Activated naive CD4-positive, alpha-beta T cell treated with anti-CD3 and anti-CD28 coated beads for 36 hours (primary cell): ENCODE measurements around the gene ATG12. TPM values are rescaled to one million over a fixed set of nuclear protein-coding genes. Genes with fewer than 3 reads are reported as not detected.

ENCODE experiments used
- CTCF ChIA-PET: fragments of 350-600 bp; sonication (Branson Sonifier 250); formaldehyde crosslinking; loops from one replicate; lab custom pipeline; 2021; ENCODE audit warnings: antibody characterized with exemption; lab: Charles Lee
- DNase-seq: peaks from one replicate; pipeline ENCODE4 v3.0.0-alpha.2; 2020
- H3K27ac Mint-ChIP-seq: one replicate; pipeline ENCODE4 v1.8.0; 2021; ENCODE audit warnings: mild to moderate bottlenecking, mixed read lengths
- H3K27me3 Mint-ChIP-seq: one replicate; pipeline ENCODE4 v1.8.0; 2021; ENCODE audit warnings: low read depth, mixed read lengths
- H3K36me3 Mint-ChIP-seq: one replicate; pipeline ENCODE4 v1.8.0; 2021; ENCODE audit warnings: low read depth, mixed read lengths
- H3K4me1 Mint-ChIP-seq: one replicate; pipeline ENCODE4 v1.8.0; 2021; ENCODE audit warnings: low read depth, mixed read lengths
- H3K4me3 Mint-ChIP-seq: one replicate; pipeline ENCODE4 v1.8.0; 2021; ENCODE audit warnings: mild to moderate bottlenecking, moderate library complexity, mixed read lengths
- H3K9me3 Mint-ChIP-seq: one replicate; pipeline ENCODE4 v1.8.0; 2021; ENCODE audit warnings: mixed read lengths
- intact Hi-C: fragments of 100-400 bp; cut with micrococcal nuclease; formaldehyde crosslinking; loops from one replicate; pipeline ENCODE4 v1.15.1; 2023
- total RNA-seq, 2 experiments: library from RNA; stranded (reverse); gene quantifications; one replicate each; pipeline ENCODE4 v1.2.3, GENCODE V29; 2021

The ATG12 gene
- total RNA-seq, 2 experiments from 2014 or later = 39.1 to 41.3 TPM

- DNase-seq = no peak
- CTCF ChIA-PET = no interaction called here
- Mint-ChIP-seq H3K4me3 (no peak overlapping the region), H3K27ac (no peak overlapping the region), H3K36me3 (peaks cover 12% of the 10 kb centered on the region), H3K4me1 (peaks cover 19% of the 10 kb centered on the region), H3K9me3 (peaks cover 9% of the 10 kb centered on the region), H3K27me3 (no peaks in the 10 kb centered on the region)
- intact Hi-C loops = no loop called here
These were observed 16.4 kb upstream of the ATG12 start for GRCh38 chr5:115857626-115858349.

- CTCF ChIA-PET = no interaction called here
- DNase-seq = no peak
- no peak overlapping the region for H3K27ac Mint-ChIP-seq
- no peaks in the 10 kb centered on the region for H3K27me3 Mint-ChIP-seq
- peaks cover 9% of the 10 kb centered on the region for H3K9me3 Mint-ChIP-seq
- peaks cover 21% of the 10 kb centered on the region for H3K4me1 Mint-ChIP-seq
- no peak overlapping the region for H3K4me3 Mint-ChIP-seq
- intact Hi-C loops = no loop called here
- H3K36me3 Mint-ChIP-seq = peaks cover 10% of the 10 kb centered on the region
These were observed 15.7 kb upstream of the ATG12 start for GRCh38 chr5:115857057-115857479.

DNA sequence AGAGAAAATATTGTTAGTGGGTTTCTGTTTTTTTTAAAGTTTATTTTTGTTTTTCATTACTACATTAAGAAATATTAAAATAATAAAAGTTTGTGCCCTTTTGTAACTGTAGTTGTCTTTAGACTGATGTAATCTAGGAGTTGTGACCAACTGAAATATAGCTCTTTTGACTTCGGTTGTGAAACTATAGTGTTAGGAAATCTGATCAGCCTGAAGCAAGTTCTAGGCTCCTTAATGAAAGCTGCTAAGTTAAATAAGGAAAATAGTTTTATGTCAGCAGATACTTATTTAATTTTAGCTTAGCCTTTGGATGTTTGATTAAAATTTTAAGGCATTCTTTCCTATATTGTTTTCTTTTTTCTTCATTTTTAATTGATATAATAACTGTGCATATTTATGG lies 14.6 kb upstream of the ATG12 start:
- CTCF ChIA-PET = interaction anchor here (0.7 kb wide), 1 partner anchor 547 kb away, joined by 4 read pairs; no protein-coding TSS in a partner anchor
- peaks cover 9% of the 10 kb centered on the region for H3K9me3 Mint-ChIP-seq
- H3K4me1 Mint-ChIP-seq = peaks cover 26% of the 10 kb centered on the region
- intact Hi-C loops = no loop called here
- H3K27ac Mint-ChIP-seq = no peak overlapping the region
- no peak for DNase-seq
- no peak overlapping the region for H3K4me3 Mint-ChIP-seq
- no peaks in the 10 kb centered on the region for H3K27me3 Mint-ChIP-seq
- peaks cover 10% of the 10 kb centered on the region for H3K36me3 Mint-ChIP-seq

- intact Hi-C loops = no loop called here
- Mint-ChIP-seq H3K36me3 (peaks cover 10% of the 10 kb centered on the region), H3K4me1 (peaks cover 34% of the 10 kb centered on the region), H3K9me3 (peaks cover 9% of the 10 kb centered on the region), H3K27me3 (no peaks in the 10 kb centered on the region), H3K4me3 (no peak overlapping the region), H3K27ac (no peak overlapping the region)
- CTCF ChIA-PET = no interaction called here
- DNase-seq = no peak
These were observed 12.8 kb upstream of the ATG12 start for GRCh38 chr5:115854139-115854538.

GRCh38 chr5:115850744-115851416 lies 9.5 kb upstream of the ATG12 start:
- H3K27ac Mint-ChIP-seq = no peak overlapping the region
- H3K4me3 Mint-ChIP-seq = no peak overlapping the region
- peaks cover 9% of the 10 kb centered on the region for H3K9me3 Mint-ChIP-seq
- H3K4me1 Mint-ChIP-seq = peaks cover 19% of the 10 kb centered on the region
- no peaks in the 10 kb centered on the region for H3K27me3 Mint-ChIP-seq
- intact Hi-C loops = no loop called here
- no peak for DNase-seq
- peaks cover 10% of the 10 kb centered on the region for H3K36me3 Mint-ChIP-seq
- CTCF ChIA-PET = no interaction called here

- Mint-ChIP-seq H3K36me3 (peaks cover 10% of the 10 kb centered on the region), H3K9me3 (peaks cover 9% of the 10 kb centered on the region), H3K27ac (no peak overlapping the region), H3K4me3 (no peak overlapping the region), H3K4me1 (peaks cover 27% of the 10 kb centered on the region), H3K27me3 (no peaks in the 10 kb centered on the region)
- no peak for DNase-seq
- intact Hi-C loops = loop anchor here (10.0 kb wide), 1 partner anchor 365 kb away; no protein-coding TSS in a partner anchor
- CTCF ChIA-PET = interaction anchor here (1.1 to 2.1 kb wide), 3 partner anchors 11 to 214 kb away, joined by 3 to 5 read pairs (median 4); no protein-coding TSS in a partner anchor
These were observed 8.0 kb upstream of the ATG12 start for GRCh38 chr5:115849258-115849798.

DNA sequence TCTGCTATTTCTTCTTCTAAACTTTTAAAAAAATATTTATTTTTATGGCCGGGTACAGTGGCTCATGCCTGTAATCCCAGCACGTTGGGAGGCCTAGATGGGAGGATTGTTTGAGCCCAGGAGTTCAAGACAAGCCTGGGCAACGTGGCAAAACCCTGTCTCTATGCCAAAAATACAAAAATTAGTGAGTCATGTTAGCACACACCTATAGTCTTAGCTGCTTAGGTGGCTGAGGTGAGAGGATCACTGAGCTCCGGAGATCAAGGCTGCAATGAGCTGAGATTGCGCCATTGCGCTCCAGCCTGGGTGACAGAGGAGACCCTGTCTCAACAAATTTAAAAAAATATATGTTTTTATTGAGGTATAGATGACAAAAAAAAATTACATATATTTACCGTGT lies 5.9 kb upstream of the ATG12 start:
- intact Hi-C loops = loop anchor here (10.0 kb wide), 1 partner anchor 362 kb away; no protein-coding TSS in a partner anchor
- peaks cover 38% of the 10 kb centered on the region for H3K4me1 Mint-ChIP-seq
- no peaks in the 10 kb centered on the region for H3K27me3 Mint-ChIP-seq
- CTCF ChIA-PET = interaction anchor here (0.6 to 1.5 kb wide), 5 partner anchors 15 to 369 kb away, joined by 3 to 4 read pairs (median 3); no protein-coding TSS in a partner anchor
- no peaks in the 10 kb centered on the region for H3K9me3 Mint-ChIP-seq
- H3K27ac Mint-ChIP-seq = no peak overlapping the region
- H3K4me3 Mint-ChIP-seq = no peak overlapping the region
- no peak for DNase-seq
- H3K36me3 Mint-ChIP-seq = no peaks in the 10 kb centered on the region

DNA sequence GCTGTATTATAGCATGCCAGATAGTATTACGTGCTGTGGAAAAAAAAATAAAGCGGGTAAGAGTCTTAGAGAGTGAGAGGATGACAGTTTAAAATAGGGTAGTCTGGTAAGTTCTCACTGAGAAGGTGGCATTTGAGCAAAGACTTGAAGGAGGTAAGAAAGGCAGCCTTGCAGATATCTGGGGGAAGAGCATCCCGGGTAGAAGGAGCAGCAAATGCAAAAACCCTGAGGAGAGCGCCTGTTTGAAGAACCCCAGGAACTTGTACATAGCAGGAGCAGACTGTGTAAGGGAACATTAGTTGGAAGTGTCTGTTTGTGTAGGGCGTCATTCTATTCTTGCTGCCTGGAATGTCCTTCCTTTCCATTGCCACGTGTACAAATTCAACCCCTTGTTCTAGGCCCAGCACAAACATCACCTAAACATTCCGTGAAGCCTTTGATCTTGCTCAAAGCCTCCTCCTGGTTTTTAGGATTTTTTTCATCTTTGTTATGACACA lies 3.0 kb upstream of the ATG12 start:
- Mint-ChIP-seq H3K4me1 (peaks cover 35% of the 10 kb centered on the region), H3K27ac (no peak overlapping the region), H3K36me3 (no peaks in the 10 kb centered on the region), H3K27me3 (no peaks in the 10 kb centered on the region), H3K4me3 (no peak overlapping the region), H3K9me3 (no peaks in the 10 kb centered on the region)
- intact Hi-C loops = loop anchor here (10.0 kb wide), 1 partner anchor 360 kb away; no protein-coding TSS in a partner anchor
- no peak for DNase-seq
- CTCF ChIA-PET = no interaction called here

GRCh38 chr5:115843444-115844130 lies 2.2 kb upstream of the ATG12 start:
- H3K36me3 Mint-ChIP-seq = no peaks in the 10 kb centered on the region
- DNase-seq = no peak
- CTCF ChIA-PET = interaction anchor here (1.2 kb wide), 1 partner anchor 220 kb away, joined by 5 read pairs; no protein-coding TSS in a partner anchor
- intact Hi-C loops = loop anchor here (10.0 kb wide), 1 partner anchor 359 kb away; no protein-coding TSS in a partner anchor
- H3K9me3 Mint-ChIP-seq = no peaks in the 10 kb centered on the region
- no peak overlapping the region for H3K27ac Mint-ChIP-seq
- peak overlapping the region; percentile 96 for H3K4me3 Mint-ChIP-seq
- peaks cover 35% of the 10 kb centered on the region for H3K4me1 Mint-ChIP-seq
- no peaks in the 10 kb centered on the region for H3K27me3 Mint-ChIP-seq

- H3K27ac Mint-ChIP-seq = peak overlapping the region; percentile 75
- no peaks in the 10 kb centered on the region for H3K27me3 Mint-ChIP-seq
- intact Hi-C loops = loop anchor here (10.0 kb wide), 1 partner anchor 358 kb away; no protein-coding TSS in a partner anchor
- peaks cover 38% of the 10 kb centered on the region for H3K4me1 Mint-ChIP-seq
- no peak for DNase-seq
- H3K36me3 Mint-ChIP-seq = peaks cover under 1% of the 10 kb centered on the region
- CTCF ChIA-PET = interaction anchor here (1.2 kb wide), 1 partner anchor 219 kb away, joined by 5 read pairs; no protein-coding TSS in a partner anchor
- H3K9me3 Mint-ChIP-seq = no peaks in the 10 kb centered on the region
- H3K4me3 Mint-ChIP-seq = peak overlapping the region; percentile 96
These were observed 1.6 kb upstream of the ATG12 start for GRCh38 chr5:115842952-115843351.

DNA sequence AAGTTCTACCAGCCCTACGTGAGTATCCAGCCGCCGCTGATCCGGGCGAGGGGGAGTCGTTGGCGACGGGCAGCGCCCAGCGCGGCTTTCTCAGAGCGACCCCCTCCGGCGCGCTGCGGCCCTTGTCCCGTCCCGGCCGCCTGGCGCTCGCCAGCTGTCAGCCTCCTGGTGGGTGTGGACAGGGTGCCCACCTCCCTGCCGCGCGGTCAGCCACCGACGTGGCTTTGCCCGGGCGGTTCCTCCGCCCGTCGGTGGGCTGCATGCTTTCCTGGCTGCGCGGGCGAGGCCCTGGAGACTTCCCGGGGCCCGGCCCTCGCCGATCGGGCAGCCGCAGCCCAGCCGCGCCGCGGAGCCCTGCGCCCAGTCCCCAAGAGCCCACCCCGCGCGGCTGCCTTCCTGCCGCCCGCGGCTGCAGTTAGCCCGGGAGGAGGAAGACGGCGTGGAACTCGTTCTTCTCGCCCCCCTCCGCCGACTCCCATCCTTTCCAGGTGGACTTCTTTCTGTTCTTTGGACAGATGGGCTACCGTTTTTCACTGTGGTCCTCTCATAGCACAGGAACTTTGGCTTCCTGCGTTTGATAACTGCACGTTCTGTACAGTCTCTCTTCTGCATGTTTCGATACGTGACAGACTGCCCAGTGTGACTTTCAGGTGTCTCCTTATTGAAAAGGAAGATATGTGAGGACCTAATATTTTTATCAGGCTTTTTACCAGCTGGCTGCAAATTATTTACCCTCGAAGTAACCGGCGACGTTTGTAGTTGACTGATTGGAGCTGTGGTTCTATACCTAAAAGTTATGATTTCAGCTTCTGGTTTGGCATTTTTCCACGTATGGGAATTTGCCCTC lies 947 bp upstream of the ATG12 start:
- no peaks in the 10 kb centered on the region for H3K27me3 Mint-ChIP-seq
- peaks cover 42% of the 10 kb centered on the region for H3K4me1 Mint-ChIP-seq
- peak overlapping the region; percentile 96 for H3K4me3 Mint-ChIP-seq
- intact Hi-C loops = loop anchor here (10.0 kb wide), 1 partner anchor 358 kb away; no protein-coding TSS in a partner anchor
- H3K36me3 Mint-ChIP-seq = peaks cover 6% of the 10 kb centered on the region
- CTCF ChIA-PET = no interaction called here
- peak; percentile 18 for DNase-seq
- peak overlapping the region; percentile 75 for H3K27ac Mint-ChIP-seq
- no peaks in the 10 kb centered on the region for H3K9me3 Mint-ChIP-seq
